Activated T-cell treated with anti-CD3 and anti-CD28 coated beads for 4 hours (primary cell): ENCODE data around the gene KLHL29.

Experiments used
- DNase-seq: peaks from one replicate; pipeline ENCODE4 v3.0.0-alpha.2; 2020

Gene KLHL29

DNA sequence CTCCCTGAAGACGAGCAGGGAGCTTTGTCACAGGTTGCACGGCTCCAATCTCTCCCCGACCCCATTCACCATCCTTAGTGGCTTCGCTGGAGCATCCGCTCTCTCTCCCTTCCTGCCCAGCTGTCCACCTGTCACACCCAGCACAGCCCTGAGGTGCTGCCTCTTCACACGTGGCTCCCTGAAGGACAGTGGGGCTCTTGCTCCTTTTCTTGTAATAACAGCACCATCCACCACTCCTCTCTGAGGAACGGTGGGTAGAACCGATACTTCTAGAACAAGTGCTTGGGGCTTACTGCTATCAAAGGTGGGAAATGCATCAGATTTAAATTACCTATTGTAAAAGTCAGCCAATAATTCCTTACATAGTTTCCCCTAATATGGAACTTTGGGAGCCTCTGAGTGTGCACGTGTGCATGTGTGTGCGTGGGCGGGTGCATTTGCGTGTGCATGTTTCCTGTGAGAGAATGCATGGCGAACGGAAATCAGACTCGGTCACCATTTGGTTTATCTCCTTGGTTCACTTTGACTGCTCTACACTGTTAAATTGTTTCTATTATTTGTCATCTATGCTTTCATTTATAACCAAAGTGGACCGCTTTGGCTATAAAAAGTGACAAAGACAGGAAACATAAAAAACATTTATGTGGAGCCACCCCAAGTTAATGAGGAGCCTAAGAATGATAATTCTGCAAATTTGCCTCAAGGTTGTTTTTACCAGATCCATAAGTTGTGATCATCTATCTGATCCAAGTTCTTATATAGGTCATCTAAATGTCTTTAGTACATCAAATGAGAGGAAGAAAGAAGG, 39.1 kb downstream of the KLHL29 start:
- DNase-seq = no peak

DNA sequence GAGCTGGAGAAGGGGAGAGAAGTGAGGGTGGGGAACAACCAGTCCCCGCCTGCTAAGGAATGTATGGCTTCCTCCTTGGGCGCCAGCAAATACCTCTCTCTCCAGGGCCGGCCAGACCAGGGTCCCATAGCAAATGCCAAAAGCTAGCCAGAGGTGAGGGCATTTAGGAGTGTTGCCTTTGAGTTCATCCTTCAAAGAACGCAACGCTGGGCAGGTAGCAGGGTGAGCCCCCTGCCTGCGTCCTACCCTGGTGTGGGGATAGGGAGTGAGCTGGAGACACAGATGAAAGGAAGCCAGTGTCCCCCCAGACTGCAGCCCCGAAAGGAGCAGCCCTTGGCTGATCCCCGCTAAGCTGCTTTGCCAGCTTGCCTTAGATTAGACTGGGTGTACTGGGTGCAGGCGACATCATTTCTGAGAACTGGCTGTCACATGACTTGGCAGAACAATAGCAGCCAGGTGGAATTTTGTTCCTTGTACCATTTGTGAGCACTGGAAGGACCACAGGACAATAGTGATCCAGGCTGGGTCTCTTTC, 40.4 kb downstream of the KLHL29 start:
- DNase-seq = no peak

DNA sequence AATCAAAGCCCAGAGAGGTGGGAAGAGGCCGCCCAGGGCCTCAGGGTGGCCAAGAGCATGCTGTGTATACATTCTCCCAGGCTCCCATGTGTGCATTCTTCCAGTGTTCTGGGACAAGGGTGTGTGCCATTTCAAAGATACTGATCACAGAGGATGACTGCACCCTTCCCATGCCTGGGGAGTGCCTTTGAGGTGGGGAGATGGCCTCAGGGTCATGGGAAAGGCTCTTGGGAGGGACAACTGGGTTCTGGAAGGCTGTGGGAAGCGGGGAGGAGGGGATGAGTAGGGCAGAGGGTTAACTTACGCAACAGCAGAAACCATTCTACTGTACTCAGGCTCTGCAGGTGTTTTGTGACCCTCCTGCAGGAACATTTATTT, 40.9 kb downstream of the KLHL29 start:
- no peak for DNase-seq

DNA sequence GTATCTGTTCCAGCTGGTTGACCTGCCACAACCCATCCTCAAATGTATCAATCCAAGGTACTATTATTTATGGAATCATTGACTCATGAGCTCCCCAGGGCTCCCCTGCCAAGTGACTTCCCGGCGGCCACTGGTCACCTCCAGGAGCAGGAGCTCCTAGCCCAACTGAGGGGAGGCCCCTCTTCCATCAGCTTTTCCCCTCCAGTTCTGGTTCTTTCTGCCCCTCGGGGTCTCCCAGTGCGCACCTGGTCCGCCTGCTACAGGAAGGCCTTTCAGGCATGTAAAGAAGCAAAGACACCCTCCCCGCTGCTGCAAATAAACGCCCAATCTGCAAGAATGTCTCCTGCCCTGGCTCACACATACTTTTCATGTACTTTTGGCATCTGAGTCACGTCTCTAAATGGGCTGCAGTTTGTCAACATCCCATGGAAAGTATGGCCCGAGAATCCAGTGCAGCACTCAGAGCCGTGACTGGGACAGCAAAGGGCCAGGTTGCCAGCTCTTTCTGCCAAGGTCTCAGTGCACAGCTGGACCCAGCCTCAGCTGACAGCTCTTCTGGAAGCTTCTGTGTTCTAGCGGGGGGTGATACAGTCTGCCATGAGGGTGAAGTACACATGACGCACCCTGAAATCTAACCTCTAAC, 41.4 kb downstream of the KLHL29 start:
- DNase-seq = no peak

DNA sequence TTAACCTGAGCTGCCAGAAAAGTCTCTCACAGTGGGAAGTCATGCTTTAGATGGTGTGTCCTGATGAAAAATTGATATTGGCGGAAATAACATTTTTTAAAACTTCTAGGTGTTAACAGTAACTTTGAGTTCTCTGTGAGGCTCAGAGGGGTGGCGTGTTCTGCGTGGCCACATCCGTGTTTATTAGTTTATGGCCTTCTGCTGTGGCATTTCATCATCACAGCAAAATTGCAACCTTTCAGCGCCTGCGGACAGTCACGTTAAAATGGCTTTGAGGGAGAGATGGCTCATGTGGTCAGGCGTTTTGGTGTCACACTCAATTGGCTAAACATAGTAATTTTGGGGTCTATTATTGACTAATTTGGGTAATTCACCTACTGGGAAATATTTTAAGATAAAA, 42.4 kb downstream of the KLHL29 start:
- DNase-seq = no peak

DNA sequence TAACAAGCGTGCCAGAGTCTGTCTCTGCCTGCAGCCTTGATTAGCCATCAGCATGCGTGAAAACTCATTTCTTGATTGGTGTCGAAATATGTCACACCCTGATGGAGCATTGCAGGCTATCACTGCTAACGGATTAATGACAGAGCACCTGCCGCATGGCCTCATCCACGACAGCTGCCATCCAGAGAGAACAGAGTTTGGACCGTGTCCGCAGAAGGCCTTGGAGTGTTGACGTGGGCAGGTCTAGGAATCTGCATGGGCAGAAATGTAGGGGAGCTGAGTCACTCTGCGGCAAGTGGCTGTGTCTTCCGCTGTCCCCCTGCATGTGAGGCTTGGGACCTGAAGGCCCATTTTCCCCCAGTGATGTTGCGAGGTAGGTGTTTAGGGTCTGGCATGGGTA, 43.0 kb downstream of the KLHL29 start:
- no peak for DNase-seq

DNA sequence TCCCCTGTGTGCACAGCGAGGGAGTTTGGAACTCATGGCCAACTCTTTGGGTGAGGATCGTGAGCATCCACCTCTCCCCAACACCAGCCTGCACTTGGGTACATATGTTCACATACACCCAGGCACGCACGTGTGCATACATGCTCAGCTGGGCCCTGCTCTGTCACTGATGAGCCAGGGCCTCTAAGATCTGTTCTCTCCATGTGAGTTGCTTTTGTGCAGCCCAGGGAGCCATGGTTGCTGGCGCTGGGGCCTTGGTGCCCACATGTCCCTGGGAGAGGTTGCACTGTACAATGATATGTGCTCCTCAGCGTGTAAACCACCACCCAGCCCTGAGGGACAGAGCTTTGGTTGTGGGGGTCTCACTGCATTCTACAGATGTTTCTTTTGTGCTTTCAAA, 44.1 kb downstream of the KLHL29 start:
- no peak for DNase-seq

DNA sequence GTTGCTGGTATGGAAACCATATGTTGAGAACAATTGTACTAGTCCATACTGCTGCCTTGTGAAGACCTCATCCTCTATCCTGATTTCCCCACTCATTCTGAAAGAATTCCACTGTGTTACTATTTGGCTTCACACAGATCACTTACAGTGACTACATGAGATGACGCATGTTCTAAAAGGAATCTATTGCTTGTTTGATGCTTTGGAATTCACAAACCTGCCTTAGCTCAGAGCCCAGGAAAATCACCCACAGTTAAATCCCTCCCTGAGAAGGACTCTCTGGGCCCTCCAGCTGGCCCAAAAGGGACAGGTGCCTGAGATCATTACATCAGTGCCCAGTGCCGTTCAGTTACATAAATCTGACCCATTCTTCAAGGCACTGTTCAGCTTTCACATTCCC, 45.3 kb downstream of the KLHL29 start:
- no peak for DNase-seq

DNA sequence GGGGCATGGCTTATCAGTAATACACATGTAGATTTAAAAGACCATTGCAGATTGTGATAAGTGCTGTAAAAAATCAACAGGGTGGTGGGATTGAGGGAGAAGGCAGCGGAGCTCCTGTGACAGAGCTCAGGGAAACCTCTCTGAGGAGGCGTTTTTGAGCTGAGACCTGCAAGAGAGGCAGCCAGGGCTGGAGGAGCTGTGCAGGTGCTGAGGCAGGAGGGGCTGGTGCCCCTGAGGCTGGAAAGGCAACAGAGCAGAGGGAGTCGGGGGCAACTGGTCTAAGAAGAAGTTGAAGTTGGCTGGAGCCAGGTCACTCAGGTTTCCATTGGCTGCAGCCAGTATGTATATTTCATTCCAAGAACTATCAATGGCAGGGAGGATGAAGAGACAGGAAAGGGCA, 47.6 kb downstream of the KLHL29 start:
- DNase-seq = no peak

DNA sequence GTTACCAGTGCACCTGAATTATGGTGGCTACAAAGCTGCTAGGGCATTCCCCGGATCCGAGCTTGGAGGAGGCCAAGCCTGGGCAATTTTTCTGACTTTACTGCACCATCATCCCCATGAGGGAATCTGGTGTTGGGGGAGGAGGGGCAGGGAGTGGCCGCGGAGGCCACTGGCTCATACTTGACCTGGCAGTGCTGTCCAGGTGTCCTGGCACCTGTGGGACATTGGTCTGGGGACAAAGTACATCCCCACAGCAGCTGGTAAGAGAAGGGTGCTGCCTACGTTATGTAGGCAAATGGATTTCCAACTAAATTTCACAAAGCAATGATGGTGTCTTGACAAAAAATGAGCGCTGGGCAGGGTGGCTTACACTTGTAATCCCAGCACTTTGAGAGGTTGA, 48.3 kb downstream of the KLHL29 start:
- no peak for DNase-seq

DNA sequence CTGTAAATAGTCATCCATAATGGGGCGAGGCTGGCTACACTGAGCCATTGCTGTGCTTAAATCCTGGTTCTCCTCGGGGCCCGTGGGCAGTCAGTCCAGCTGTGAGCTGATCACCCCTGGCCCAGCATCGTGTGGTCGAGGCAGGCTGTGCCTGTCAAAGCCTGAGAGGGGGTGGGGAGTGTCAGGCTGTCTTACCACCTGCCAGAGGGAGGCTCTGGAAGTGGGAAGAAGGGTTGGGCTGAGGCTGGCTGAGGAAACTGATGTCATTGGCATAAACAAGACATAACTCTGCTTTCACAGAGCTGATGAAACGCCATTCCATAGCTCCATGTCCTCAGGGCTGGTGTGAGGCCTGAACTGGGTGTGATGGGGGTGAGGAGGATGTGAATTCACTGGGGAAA, 49.7 kb downstream of the KLHL29 start:
- DNase-seq = no peak

DNA sequence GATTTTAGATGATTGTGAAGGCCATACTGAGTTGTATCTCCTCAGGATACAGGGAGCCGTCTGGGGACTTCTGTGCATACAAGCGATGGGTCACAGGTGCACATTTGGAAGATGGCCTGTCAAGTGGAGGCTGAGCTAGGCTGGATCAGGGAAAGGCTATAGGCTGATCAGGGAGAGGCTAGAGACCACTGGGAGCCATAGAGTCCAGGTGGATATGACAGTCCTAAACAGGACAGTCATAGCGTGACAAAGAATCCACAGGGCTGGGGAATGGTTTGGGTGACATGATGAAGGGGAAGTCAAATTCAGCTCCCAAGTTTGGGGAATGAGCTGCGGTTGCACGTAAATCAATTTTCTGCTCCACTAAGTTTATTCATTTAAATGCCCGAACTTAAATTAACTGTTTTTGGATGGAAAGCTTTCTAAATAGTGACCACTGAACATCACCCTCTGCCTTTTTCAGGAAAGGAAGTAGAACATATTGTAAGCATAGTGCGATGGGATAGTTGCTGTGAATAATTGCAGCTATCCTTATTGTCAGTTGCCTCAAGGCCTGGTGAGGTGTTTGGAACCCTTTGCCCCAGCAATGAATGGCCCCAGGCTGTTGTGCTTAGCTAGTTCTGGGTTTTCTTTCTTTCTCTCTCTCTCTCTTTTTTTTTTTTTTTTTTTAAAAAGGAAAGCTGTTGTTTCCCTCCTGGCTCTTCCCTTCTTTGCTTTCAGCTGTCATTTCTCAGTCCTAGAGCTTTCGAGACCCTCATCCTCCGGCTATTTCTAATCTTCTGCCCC, 50.5 kb downstream of the KLHL29 start:
- DNase-seq = no peak

DNA sequence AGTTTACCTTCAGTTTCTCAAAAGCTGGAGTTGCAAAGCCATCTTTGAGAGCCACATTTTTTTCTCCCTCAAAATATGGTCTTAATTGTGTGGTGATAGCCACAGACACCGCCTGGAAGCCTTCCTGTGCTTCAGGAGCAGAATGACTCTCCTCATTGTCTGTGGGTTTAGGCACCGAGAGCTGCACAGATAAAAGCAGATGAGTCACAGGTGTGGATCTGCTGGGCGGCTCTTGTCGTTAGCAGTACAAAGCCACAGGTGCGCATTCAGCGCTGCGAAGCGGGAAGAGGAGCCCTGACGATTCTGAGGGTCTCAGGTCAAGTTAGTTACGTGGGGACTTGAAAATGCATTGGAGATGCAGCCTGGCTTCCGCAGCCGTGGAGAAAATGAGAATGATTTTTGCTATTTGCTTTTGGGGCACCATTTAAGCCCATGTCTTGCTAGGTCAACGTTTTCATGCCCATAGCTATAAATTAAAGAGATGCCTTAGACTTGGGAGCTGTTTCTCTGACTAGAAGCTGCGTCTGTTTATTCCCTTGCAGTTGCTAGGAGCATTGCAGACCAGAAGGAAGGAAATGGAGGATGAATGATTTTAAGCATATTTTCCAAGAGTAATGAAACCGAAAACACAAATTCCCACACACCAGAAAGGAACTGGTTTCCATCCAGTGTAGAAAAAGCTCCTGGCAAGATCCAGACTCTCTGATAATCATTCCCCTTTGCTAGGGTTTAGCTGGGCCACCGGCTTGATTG, 51.5 kb downstream of the KLHL29 start:
- DNase-seq = no peak

DNA sequence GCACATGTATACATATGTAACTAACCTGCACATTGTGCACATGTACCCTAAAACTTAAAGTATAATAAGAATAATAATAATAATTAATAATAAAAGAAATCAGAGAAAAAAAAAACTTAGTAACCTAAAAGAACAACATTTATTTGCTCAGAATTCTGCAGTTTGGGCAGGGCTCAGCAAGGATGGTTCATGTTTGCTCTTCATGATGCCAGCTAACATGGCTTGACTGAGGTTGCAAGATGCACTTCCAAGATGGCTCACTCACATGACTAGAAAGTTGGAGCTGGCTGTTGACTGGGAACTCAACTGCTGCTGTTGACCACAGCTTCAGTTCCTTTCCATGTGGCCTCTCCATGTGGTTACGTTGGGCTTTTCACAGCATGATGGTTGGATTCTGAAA, 56.4 kb downstream of the KLHL29 start:
- DNase-seq = no peak

DNA sequence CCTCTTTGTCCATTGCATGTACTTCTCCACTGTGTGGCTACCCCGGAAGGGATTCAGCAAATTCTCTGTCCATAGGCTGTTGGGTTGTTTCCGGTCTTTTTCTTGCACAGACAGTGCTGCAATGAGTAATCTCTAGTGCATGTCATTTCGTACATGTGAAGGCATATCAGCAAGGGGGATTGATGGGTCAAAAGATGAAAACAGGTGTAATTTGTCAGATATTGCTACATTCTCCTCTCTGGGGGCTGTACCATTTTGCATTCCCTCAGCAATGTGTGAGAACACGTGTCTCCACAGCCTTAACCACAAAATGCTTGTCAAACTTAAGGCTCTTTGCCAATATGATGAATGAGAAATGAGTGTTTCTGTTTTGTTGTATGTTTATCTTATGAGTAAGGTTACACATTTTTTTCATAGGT, 60.5 kb downstream of the KLHL29 start:
- DNase-seq = no peak

DNA sequence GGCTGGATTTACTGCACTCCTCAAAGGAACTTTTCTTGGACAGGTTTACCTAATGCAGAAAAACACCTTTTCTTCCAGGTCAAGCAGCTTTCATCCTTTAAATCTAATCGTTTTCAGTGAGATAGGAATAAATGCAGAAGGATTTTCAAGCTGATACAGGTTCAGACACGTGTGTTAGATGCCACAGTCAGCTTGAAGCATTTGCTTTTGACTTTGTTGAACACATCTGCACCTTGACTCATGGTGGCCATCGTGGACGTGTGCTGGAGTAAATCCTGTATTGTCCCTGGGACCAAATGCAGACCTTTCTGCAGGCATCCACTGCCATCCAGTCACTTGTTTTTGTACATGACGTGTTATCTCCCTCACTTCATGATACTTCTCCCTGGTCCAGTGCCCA, 61.9 kb downstream of the KLHL29 start:
- DNase-seq = no peak

DNA sequence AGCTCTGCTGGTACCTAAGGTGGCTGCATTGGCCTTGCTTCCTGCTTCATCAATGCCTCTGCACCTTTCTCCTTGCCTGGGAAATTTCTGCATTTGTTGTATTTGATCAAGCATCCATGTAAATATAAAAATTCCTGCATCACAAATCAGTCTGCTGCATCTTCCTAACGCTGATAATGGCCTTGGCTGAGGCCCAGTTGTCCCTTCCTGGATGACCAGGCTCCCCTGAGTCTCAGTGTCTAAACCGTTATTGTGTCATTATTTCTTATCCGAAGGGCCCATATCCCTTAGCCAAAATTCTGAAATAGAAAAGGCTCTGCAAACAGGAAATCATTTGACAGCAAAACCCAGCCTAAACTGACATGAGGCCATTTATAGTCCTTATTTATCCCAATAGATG, 62.4 kb downstream of the KLHL29 start:
- no peak for DNase-seq

DNA sequence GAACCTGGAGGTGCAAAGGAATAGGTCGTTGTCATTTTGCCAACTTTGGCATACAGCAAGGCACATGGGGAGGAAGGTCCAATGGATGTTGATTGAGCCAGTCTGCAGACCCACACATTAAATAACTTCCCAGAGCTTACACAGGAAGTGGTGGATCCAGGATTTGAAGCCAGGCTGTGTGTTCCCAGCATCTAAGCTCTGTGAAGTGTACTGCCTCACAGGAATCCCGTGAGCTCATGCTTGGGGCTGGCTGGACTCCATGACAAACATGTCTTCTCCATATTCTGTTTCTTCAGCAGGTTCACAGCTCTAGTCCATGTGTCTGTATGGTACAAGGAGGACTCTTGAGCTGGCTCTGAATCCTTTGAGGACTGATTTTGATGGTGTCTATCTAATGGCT, 63.9 kb downstream of the KLHL29 start:
- no peak for DNase-seq

DNA sequence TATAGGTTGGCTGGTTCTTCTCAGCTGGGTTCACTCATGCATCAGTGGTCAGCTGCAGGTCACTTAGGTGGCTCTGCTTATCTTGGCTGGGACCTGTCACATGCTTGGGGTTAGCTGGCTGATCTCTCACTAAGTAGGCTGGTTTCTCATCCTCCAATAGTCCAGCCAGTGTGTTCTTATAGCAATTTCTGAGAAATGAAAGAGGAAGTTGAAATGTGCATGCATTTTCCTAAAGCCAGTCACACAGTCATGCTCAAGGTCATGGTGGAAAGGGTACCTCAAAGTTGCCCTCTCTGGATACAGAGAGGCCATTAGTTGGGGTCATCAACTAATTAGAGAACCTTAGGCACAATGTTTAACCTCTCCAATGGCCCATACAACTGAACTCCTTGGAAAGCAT, 64.4 kb downstream of the KLHL29 start:
- DNase-seq = no peak

DNA sequence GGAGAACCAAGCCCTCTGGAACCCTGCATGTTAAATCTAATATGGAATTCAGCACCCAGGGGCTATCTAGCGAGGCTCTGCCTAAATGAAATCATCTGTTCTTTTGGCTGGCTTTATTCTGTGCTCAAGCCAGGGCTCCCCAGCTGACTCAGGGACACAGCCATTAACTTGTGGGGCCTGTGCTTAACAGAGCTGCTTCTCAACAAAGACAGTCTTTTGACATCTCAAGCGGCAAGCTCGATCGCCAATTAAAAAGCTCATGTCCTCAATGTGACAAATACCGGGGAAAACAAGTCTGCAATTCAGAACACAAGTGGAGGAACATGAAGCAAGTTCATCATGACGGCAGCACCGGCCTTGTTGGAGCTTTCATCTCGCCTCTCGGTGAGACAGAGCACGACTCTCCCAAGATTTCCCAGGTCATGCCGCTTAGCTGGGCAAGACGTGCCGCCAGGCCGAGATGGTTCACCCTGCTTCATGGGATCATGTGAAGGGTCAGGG, 64.9 kb downstream of the KLHL29 start:
- DNase-seq = no peak

DNA sequence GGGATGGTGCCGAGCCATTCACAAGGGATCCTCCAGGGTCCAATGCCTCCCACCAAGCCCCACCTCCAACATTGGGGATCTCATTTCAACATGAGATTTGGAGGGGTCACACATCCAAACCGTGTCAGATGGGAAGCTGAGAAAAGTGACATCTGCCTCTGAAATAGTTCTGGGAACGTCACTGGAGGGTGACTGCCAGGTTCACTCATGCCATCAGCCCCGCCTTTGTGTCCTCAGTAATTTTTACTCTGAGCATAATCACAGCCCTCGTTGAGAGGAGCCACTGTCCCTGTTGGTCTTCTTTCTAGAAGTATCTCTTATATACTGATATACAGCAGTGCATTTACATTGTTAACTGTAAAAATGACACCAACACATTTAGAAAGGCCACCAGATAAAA, 67.4 kb downstream of the KLHL29 start:
- no peak for DNase-seq

DNA sequence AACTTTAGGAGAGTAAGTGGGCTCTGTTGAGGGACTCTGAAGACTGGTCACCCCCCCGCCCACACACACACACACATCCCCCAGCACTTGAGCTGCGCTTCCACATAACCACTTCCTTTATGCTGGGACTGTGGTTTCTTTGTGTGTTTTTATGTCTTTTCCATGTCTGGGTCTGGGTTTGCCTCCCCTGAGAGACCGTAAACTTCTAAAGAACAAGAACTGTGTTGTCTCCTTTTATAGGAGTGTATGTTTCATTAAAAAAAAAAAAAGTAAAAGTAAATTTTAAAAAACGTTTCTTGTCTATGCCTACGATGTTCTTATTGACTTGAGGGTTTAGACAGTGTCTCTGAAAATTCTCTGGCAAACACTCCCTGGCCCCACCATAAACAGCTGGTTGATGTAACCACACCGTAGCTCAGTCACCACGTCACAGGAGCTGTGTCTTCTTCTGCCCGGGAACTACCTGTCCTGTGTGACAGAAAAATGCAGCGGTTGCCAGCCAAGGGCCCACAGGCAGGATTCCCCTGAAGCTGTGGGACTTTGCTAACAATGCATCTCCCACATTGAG, 68.0 kb downstream of the KLHL29 start:
- no peak for DNase-seq

DNA sequence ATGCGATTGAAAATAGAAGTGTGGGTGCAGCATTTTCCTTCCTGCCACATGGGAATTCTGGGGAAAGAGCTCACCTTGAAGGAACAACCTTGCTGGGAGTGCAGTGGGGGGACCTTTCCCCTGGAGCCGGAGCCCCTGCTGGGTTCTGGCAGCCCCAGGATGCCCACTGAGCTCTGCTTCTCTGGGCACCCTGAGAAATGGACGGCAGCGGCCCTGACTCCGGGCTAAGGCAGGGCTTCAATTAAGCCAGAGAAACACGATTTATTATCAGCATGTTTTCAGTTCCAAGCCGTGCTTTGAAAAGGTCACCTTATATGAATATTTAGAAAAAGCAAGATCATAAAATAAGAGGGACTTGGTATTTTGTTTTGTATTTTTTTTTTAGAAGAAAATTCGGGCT, 68.5 kb downstream of the KLHL29 start:
- no peak for DNase-seq
